C4-2B (cell line): ENCODE measurements around the gene DNM3.

Experiments
- H3K27ac ChIP-seq: fragments of 450-650 bp; 2 replicates; pipeline ENCODE4 v1.5.1; 2017
- ZFX ChIP-seq: fragments of 450-650 bp; IDR thresholded peaks from 2 replicates; pipeline ENCODE4 v1.6.1; 2017
- TF ChIP-seq, protein P1 (sequence below): fragments of 450-650 bp; conservative IDR thresholded peaks from 2 replicates; pipeline ENCODE4 v1.5.1; 2017; ENCODE audit warnings: mild to moderate bottlenecking

DNM3 gene

DNA sequence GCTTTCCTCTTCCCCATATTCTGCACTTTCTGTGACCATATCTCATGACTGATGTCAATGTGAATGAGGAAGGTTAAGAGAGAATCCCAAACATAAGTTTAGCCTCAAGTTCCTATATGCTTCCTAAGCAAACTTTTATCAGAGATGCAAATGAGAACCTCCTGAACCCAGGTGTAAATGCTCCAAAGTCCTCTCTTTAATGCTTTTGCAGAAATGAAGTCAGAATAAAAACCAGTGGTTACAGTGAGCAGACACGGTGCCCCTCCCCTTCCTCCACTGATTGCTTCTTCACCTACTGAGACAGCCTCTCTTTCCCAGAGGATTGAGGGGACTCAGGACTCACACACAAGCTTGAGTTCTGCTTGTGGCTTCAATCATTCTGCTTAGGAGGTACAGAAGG is 614.2 kb downstream of the DNM3 start:
- TF ChIP-seq, protein P1, sequence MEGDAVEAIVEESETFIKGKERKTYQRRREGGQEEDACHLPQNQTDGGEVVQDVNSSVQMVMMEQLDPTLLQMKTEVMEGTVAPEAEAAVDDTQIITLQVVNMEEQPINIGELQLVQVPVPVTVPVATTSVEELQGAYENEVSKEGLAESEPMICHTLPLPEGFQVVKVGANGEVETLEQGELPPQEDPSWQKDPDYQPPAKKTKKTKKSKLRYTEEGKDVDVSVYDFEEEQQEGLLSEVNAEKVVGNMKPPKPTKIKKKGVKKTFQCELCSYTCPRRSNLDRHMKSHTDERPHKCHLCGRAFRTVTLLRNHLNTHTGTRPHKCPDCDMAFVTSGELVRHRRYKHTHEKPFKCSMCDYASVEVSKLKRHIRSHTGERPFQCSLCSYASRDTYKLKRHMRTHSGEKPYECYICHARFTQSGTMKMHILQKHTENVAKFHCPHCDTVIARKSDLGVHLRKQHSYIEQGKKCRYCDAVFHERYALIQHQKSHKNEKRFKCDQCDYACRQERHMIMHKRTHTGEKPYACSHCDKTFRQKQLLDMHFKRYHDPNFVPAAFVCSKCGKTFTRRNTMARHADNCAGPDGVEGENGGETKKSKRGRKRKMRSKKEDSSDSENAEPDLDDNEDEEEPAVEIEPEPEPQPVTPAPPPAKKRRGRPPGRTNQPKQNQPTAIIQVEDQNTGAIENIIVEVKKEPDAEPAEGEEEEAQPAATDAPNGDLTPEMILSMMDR = no peak
- no peak for TF ChIP-seq ZFX
- no peak overlapping the region for H3K27ac ChIP-seq

GRCh38 chr1:172456344-172456769 is 615.1 kb downstream of the DNM3 start:
- TF ChIP-seq, protein P1 = no peak
- TF ChIP-seq ZFX = no peak
- H3K27ac ChIP-seq = no peak overlapping the region

DNA sequence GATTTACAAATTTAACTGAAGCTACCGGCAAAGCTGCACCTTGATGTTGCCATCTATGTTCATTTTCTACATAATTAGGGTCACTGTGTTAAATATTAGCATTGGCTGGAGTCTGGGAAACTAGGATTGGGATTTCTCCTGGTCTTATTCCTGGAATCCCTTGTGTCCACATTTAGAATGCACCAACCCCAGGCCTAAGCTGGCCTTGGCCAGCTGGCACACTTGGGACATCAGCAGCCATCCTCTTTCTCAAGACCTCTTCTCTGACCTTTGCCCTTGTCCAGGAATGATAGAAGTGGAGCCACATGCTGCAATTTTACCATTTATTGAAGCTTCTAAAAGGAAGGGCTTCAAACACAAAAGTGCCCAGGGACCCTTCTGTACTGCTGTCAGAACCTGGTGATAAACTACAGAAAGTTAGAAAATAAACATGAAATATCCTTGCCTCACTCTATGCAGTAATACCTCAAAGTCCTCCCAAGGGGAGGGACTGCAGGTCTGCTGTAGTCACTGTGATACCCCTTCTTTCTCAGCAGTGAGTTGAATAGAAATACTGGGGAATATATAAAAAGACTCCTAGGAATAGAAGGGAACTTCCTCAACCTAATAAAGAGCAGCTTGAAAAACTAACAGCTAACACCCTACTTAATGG is 616.3 kb downstream of the DNM3 start:
- no peak overlapping the region for H3K27ac ChIP-seq
- TF ChIP-seq, protein P1 = no peak
- TF ChIP-seq ZFX = no peak

DNA sequence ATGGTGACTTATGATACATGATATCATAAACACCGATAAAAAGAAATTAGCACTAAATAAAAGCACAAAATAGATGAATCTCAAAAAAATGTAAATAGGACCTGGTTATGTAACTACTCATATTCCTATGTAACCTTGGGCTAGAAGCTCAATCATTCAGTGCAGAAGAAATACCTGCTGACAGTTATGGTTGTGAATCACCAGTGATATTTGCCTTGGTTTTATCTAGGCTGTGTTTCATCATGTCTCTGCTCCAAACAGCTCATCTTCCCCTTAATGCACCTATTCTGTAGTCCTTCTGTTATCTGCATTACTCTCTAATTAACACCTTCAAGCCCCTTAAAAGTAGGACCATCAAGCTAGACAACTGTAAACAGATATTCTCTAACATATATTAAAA is 618.9 kb downstream of the DNM3 start:
- no peak overlapping the region for H3K27ac ChIP-seq

GRCh38 chr1:172460887-172461315 is 619.6 kb downstream of the DNM3 start:
- TF ChIP-seq ZFX = no peak
- TF ChIP-seq, protein P1 = no peak
- H3K27ac ChIP-seq = no peak overlapping the region

More for the DNA sequence above, 618.9 kb downstream of the DNM3 start:
- TF ChIP-seq, protein P1 = no peak
- no peak for TF ChIP-seq ZFX
